G401 (cell line): ENCODE results near the gene AGBL4. TPM values are rescaled to one million over a fixed set of nuclear protein-coding genes. Genes with fewer than 3 reads are reported as not detected.

Experiments used
- DNase-seq: peaks from one replicate; pipeline ENCODE4 v3.0.0-alpha.2; 2015; ENCODE audit warnings: low spot score
- in situ Hi-C: cut with HindIII; loops from 2 replicates; pipeline ENCODE4 v1.10.0; 2016; ENCODE audit warnings: low sequenced_read_pairs, mixed read lengths
- total RNA-seq: library from RNA; depleted of rRNA; stranded (reverse); fragments of >200 nt; shearing (Covaris generic); gene quantifications from 2 replicates; pipeline ENCODE4 v1.2.3, GENCODE V29; 2014

AGBL4 gene
- total RNA-seq, 1 experiment from 2014 or later: not detected

DNA sequence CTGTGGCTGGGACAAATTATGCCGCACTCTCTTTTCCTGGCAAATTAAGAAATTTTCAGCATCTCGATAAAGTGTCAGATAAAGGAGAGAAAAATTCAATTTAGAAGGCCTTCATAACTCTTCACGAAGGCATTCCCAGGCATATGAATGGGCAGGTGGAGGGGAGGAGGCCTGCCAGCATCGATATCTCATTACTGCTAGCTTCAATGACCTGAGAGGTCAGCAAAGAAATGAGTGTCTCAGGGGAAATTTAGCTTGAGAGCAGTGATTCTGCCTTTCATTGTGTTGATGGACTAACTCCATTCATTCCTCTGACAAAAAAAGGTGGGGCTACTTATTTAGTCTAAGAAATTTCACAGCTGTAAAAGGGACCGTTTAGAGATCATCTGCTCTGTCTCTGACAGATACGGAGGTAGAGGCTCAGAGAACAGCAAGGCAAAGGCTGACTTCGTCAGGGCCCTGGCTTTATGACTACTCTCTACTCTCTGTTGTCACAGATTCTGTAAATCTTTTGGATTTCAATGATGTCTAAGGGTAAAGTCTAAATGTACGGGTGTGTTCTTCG lies 1035.0 kb downstream of the AGBL4 start:
- in situ Hi-C loops: no loop called here

DNA sequence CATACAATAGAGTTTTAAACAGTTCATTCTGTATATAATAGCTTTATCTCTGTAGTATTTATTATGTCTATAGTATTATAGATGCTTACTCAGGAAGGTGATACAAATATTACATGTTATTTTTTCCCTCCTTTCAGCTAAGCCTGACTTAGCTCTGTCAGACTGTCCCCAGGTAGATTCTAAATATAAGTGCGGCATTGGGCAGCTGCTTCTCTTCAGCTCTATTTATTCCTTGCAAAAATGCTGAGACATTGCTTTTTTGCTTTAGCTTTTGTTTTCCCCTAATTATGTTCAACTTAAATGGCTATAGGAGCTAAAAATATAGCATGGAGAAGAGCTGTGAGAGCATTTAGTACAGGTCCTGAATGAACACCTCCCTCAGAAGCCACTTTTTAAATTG lies 1043.8 kb downstream of the AGBL4 start:
- no peak for DNase-seq
- in situ Hi-C loops: no loop called here

More for the DNA sequence above, 1035.0 kb downstream of the AGBL4 start:
- DNase-seq: no peak

DNA sequence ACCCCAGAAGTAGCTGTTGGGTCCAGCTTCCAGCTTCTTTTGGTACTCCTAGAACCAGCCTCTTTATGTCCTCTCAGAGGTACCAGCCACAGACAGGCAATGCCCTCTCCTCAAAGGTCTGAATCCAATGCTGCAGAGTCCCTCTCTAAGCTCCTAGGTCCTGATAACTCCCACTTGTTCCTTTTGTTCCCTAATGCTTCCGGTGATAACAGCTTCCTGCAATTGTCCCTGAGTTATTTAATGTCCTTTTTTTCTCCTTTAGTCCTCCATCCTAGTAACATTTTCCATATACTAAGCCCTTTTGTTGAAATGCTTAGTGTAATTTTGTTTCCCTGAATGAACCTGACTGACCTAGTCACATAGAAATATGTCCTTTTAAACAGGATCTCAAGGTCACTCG lies 1045.3 kb downstream of the AGBL4 start:
- DNase-seq: no peak
- in situ Hi-C loops: no loop called here

DNA sequence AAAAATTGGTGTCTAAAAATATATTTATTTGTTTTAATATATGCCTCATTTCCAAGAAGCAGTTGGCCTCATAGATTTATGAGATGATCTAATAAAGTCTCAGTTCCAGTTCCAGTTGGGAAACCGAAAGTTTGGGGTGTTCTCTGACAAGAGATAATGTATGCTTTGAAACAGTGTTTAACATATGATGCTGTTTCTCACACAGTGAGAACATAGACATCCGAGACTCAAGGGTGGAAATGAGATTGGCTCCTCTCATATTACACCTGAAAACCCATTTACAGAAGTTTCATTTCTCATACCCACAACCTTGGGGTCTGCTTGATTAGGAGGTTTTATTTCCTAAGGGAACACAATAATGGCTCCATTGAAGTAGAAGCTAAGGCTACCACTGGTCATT lies 1046.5 kb downstream of the AGBL4 start:
- in situ Hi-C loops: no loop called here

DNA sequence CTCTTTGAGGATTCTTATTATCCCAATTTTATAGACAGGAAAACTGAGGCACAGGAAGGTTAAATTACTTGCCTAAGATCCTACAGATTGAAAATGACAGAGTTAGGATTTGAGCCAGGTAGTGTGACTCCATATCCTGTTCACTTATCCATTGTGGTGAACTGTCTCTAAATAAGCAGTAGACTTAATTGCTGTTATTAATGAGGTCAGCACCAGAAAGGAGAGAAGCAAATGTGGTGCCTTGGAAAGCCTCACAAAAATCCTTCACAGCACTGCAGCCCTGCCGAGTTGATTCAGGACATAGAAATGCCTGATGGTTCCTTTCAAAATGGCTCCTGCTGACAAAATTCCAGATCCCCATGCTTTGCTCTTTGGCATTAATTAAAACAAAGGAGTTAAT lies 1053.8 kb downstream of the AGBL4 start:
- in situ Hi-C loops: no loop called here
- no peak for DNase-seq

More for the DNA sequence above, 1046.5 kb downstream of the AGBL4 start:
- DNase-seq: no peak

DNA sequence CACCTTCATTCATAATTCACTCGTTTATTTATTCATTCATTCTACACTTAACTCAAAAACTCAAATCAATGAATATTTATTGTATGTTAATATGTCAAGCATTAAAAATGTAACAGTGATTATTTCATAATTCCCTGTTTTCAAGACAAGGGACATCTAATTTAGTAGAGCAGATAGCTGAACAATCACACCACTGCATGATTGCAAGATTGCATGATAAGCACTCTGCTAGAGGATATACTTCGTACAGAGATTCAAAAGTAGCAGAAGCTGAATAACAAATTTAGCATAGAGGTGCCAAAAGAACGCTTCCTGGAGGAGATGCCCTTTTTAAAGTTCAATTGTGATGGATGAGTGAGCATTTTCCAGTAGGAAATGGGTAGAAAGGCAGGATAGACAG lies 1056.4 kb downstream of the AGBL4 start:
- in situ Hi-C loops: no loop called here
- DNase-seq: no peak

DNA sequence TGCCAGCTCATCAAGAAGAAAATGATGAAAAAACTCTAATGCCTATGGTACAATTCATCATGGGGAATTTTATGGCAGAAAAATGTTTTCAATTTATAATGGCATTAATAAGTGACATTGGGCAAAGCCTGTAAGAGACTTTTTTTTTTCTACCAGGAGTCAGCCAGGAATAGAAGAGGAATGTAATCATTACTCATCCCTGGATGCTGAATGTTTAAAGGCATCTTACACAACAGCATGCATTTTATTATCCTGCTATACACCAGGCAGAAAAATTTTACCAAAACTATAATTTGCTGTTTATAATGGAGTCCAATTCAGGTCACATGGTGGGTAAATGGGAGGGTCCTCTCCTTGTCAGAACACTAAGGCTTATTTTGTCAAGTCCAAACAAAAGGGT lies 1057.2 kb downstream of the AGBL4 start:
- no peak for DNase-seq
- in situ Hi-C loops: no loop called here

DNA sequence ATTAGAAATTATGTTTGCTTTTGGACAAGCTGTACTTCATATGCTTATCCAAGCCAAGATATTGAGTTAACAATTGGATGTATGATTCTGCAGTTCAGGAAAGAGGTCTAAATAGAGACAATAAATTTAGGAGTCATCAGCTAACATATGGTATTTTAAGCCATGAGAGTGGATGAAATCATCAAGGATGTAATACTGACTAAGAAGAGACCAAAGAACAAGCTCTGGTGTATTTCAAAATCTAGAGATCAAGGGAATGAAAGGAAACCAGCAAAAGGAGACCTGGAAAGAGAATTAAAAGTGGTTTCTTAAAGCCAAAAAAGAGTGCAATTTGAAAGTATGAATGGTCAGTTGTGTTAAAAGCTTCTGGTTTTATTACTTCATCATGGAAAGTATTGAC lies 1063.4 kb downstream of the AGBL4 start:
- DNase-seq: no peak
- in situ Hi-C loops: no loop called here

DNA sequence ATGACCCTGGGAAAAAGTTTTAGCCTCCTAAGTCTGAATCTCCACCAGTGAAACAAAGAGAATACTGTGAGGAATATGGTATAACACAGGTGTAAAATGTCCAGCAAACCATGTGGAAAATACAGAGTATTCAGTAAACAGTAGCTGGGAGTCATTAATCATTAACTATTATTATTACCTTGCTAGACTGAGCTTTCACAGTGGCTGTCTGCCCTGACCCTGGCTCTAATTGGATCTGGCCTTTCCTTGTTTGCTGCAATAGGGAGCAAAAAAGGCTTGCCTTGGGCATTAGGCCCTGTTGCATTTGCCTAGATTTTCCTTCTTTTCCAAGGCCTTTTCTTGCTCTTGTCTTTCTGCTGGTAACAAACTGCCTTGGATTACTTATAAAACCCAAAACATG lies 1068.0 kb downstream of the AGBL4 start:
- in situ Hi-C loops: no loop called here
- DNase-seq: no peak

DNA sequence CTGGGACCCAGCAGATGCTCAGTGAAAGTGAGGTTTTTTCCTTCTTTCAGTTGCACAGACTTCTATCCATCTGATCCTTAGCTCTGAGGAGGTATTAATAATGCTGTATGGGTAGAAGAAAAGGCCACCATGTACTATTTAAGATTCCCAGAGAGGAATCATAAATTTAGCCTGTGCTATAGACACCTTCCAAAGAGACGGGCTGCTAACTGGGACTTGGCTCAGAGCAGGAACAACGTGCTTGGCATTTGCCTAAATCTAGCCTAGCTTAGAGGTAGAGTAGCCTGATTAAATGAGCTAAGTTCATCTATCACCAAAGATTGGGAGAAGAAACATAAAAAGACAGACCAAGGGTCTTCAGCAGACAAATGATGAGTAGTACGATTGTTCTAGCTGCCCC lies 1070.1 kb downstream of the AGBL4 start:
- in situ Hi-C loops: no loop called here
- no peak for DNase-seq

DNA sequence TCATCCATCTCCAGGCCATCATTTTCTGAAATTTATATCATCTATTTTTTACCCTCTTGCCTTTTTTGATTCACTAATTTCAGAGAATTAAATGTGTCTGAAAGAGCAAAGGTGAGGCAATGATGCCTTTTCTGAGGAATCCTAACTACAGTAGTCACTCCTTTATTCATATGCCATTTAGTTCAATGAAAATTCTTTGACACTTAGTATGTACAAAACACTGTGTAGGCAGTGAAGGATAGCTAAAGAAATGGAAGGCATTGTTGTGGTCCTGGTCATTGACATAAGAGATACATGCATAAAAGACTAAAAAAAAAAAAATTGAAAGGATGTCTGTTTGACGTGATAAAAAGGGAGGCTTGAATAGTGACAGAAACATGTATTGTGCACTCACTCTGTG lies 1075.2 kb downstream of the AGBL4 start:
- no peak for DNase-seq
- in situ Hi-C loops: no loop called here

DNA sequence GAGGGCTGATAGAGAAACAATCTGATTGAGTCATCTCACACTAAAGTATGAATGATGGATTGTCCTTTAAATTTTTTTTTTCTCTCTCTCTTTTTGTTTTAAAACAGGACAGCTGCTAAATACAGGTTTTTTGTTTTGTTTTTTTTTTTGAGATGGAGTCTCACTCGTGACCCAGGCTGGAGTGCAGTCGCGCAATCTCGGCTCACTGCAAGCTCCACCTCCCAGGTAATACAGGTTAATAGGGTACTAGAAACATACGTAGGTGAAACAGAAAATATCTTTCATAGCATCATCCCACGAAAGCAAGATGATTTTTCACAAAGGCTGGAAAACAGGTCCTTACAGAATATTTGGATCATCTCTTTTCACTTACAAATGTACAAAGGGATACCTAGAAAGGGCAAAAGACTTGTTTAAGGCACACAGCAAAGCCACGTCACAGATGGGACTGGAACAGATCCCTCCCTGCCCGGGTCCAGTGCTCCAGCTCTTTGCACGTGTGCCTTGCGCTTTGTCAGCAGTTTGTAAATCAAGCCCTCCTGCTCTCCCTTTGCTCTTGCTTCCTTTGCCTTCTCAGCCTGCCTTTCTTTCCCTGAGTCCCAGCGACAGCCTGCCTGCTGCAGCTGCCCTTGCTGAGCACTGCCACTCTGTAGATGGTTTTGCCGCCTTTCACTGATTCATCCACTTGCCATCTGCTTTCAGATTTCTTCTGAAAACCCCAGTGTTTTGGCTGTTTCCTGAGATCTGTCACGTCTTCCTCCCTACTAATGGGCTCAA lies 1075.8 kb downstream of the AGBL4 start:
- DNase-seq: peak; percentile 6
- in situ Hi-C loops: no loop called here

DNA sequence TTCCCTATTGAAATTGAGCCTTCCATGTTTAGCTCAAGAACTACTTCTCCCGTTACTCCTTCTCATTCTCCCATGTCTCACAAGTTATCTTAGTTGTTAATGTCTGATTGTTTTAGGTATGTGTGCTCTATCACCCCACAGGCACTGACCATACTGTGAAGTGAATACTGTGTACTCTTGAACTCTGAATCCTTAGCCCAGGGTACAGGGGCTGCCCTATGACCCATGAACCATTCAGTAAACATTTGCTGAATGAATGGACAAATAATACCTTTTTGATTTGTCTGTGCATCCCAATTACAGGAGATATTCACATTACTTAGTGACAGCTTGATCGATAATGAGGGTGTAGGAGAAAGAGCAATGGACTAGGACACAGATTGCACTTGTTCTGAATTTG lies 1077.7 kb downstream of the AGBL4 start:
- in situ Hi-C loops: no loop called here
- no peak for DNase-seq

DNA sequence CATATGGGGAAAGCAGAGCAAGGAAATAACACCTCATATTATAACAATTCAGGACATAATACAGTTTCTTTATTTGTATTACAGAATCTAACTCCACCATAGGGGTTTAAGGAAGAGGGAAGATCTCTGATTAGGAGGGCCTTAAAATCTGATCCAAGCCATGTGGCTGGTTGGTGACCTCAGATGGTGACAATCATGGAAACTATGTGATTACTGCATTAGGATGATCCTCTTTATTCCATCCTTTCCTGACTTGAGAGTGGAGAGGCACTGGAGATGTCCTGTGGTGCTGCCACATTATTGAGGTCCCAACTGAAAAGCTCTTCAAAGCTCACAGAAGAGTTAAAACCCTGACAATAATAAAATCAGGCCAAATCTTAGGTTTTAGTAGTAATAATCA lies 1078.9 kb downstream of the AGBL4 start:
- in situ Hi-C loops: no loop called here
- no peak for DNase-seq

DNA sequence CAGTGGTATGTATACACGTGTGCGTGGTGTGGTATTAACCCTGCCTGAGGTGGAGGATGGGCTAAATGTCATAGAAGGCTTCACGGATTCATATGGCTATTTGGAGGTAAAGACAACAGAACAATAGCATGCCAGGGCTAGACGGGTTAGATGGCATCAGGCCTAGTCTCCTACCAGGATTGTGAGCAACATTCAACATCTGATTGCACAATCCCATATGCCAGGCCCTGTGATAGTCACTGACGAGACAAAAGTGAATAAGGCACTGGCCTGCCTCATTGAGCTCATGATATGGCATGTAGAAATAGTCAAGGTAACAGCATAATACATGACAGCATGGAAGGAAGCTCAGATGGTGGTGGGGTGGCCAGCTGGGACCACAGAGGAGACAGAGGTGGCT lies 1079.9 kb downstream of the AGBL4 start:
- in situ Hi-C loops: no loop called here
- no peak for DNase-seq

DNA sequence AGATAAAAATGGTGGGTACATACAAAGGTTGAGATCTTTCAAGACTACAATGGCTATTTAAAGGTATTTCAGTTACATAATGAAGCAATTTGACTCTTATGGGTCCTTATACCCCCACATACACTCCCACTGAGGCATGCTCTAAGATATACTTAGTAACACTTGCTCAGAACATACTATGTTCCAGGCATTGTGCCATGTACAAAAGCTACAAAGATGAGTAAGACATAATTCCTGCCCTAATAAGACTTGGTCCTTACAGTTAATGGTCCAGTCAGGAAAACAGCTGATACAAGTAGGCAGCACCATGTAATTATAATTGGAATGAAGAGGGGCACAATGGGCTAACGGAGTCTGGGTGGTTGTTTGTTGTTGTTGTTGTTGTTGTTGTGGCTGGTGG lies 1080.4 kb downstream of the AGBL4 start:
- DNase-seq: no peak
- in situ Hi-C loops: no loop called here

DNA sequence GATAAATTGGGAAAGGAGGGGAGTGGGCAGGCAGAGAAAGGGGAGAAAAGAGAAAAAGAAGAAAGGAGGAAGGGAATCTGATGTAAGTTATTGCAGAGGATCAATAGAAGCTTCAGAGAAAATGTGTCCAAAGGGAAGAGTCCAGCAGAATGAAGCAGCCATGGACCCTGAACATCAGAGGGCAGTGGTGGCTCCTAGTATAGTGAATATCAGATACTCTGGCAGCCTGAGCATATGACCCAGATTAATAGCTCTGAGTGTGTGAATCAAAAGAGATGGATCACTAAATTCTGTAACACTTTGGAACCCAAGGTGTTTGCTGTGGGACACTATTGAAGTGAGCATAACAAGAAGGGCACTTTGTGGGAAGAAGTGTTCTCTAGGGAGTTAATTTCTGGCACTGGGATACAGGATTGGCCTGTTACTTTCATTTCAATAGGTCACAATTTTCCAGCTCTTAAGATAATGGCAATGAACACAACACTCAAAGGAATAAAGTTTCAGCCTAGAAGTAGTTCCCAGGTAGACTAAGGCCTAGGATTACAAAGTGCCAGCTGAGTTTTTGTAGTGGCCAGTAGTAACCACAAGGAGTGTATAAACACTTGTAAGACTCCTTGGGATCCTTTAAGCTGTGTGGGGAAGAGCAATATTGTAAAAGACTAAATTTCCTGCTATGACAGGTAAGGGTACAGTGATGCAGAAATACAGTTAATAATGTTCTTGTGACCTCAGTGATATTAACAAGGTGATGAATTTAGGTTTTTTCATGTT lies 1082.6 kb downstream of the AGBL4 start:
- no peak for DNase-seq
- in situ Hi-C loops: no loop called here

DNA sequence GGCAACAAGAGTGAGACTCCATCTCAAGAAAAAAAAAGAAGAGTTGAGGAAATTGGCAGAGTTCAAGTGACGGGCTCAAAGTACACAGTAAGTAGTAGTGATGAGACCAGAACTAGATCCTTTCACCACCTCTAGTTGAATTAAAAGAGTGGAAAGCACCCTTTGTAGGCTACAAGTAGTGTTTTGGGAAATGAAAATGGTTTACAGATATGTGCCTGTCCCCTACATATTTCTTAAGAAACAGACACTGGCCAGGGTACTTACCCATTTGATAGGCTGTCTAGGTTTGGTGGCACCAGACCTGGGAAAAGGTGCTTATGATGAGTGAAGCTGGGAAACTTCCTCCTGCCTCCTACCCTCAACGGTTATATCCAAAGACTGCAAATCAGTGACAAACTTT lies 1083.4 kb downstream of the AGBL4 start:
- no peak for DNase-seq

DNA sequence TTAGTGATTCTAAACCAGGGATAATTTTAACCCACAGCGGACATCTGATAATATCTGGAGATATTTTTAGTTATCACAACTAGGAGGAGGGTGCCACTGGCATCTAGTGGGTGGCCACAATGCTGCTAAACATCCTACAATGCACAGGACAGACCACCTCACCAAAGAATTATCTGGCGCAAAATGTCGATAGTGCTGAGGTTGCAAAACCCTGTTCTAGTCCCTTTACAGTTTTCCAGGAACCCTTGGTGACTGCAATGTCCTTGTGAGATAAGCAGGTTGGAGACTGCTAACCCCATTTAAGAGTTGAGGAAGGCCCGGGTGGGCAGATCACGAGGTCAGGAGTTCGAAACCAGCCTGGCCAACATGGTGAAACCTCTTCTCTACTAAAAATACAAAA lies 1083.9 kb downstream of the AGBL4 start:
- no peak for DNase-seq
- in situ Hi-C loops: no loop called here

More for the DNA sequence above, 1083.4 kb downstream of the AGBL4 start:
- in situ Hi-C loops: no loop called here

DNA sequence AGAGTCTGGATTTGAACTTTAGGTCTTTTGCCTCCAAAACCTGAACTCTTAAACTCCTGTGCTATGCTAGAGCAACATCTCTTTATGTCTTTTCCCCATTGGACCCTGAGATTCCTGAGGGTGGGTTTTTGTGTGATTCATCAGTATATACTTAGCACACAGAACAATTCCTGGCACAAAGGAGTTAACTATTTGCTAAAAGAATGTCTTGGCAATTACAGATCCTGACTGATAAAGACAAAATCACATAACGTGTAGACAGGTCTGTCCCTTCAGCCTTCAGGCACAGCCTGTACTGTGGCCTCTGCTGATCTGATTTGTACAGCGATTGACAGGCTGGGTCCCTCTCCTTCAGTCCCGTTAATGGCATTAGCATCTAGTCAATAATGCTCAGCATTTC lies 1084.7 kb downstream of the AGBL4 start:
- DNase-seq: no peak
- in situ Hi-C loops: no loop called here
